H9 (cell line): Measurements from ENCODE around the gene MICU1. TPM values are rescaled to one million over a fixed set of nuclear protein-coding genes. Genes with fewer than 3 reads are reported as not detected.

Source experiments
- DNase-seq: peaks from one replicate; pipeline ENCODE4 v3.0.0-alpha.2; 2017
- H2AFZ ChIP-seq: one replicate; pipeline ENCODE4 v1.6.1; 2013; ENCODE audit warnings: mild to moderate bottlenecking, low read length, control low read depth, moderate library complexity
- H2AK5ac ChIP-seq: 2 replicates; pipeline ENCODE4 v1.6.1; 2013; ENCODE audit warnings: low read length, control low read depth, mixed read lengths; ENCODE audit not compliant: insufficient read length
- H2BK120ac ChIP-seq: one replicate; pipeline ENCODE4 v1.6.1; 2013; ENCODE audit warnings: low read depth, mild to moderate bottlenecking, low read length, control low read depth, inconsistent platforms; ENCODE audit not compliant: poor library complexity, severe bottlenecking
- H2BK12ac ChIP-seq: 2 replicates; pipeline ENCODE4 v1.6.1; 2013; ENCODE audit warnings: low read length, control low read depth, mixed read lengths, low read depth; ENCODE audit not compliant: insufficient read length
- H2BK15ac ChIP-seq: 2 replicates; pipeline ENCODE4 v1.6.1; 2013; ENCODE audit warnings: low read depth, low read length, control low read depth
- H2BK20ac ChIP-seq: one replicate; pipeline ENCODE4 v1.6.1; 2013; ENCODE audit warnings: low read depth, mild to moderate bottlenecking, low read length, control low read depth, inconsistent platforms; ENCODE audit not compliant: poor library complexity, severe bottlenecking
- H2BK5ac ChIP-seq: 2 replicates; pipeline ENCODE4 v1.6.1; 2013; ENCODE audit warnings: low read length, control low read depth, mixed read lengths; ENCODE audit not compliant: insufficient read length
- H3K14ac ChIP-seq: 2 replicates; pipeline ENCODE4 v1.6.1; 2013; ENCODE audit warnings: low read length, control low read depth; ENCODE audit not compliant: insufficient read depth
- H3K18ac ChIP-seq: 2 replicates; pipeline ENCODE4 v1.6.1; 2013; ENCODE audit warnings: low read depth, mild to moderate bottlenecking, mixed read lengths, low read length, control low read depth; ENCODE audit not compliant: insufficient read length
- H3K23ac ChIP-seq: 2 replicates; pipeline ENCODE4 v1.6.1; 2013; ENCODE audit warnings: low read length, control low read depth, mixed read lengths, low read depth; ENCODE audit not compliant: insufficient read length
- H3K23me2 ChIP-seq: 2 replicates; pipeline ENCODE4 v1.6.1; 2013; ENCODE audit warnings: low read depth, mild to moderate bottlenecking, mixed read lengths, low read length, control low read depth; ENCODE audit not compliant: insufficient read length, poor library complexity, severe bottlenecking
- H3K27ac ChIP-seq: 2 replicates; pipeline ENCODE4 v1.5.1; 2013; ENCODE audit warnings: low read length, control low read depth, mixed read lengths, low read depth; ENCODE audit not compliant: insufficient read length
- H3K27me3 ChIP-seq: 2 replicates; pipeline ENCODE4 v1.6.1; 2013; ENCODE audit warnings: low read length, control low read depth, inconsistent platforms; ENCODE audit not compliant: insufficient read depth
- H3K4ac ChIP-seq: 2 replicates; pipeline ENCODE4 v1.6.1; 2013; ENCODE audit warnings: low read depth, mild to moderate bottlenecking, control low read depth, inconsistent platforms, low read length, moderate library complexity
- H3K4me1 ChIP-seq: 2 replicates; pipeline ENCODE4 v1.6.1; 2013; ENCODE audit warnings: low read length, control low read depth, inconsistent platforms; ENCODE audit not compliant: insufficient read depth
- H3K4me2 ChIP-seq: 2 replicates; pipeline ENCODE4 v1.6.1; 2013; ENCODE audit warnings: low read length, control low read depth, mixed read lengths; ENCODE audit not compliant: insufficient read length, insufficient read depth
- H3K56ac ChIP-seq: 2 replicates; pipeline ENCODE4 v1.6.1; 2013; ENCODE audit warnings: low read depth, mild to moderate bottlenecking, mixed read lengths, low read length, control low read depth; ENCODE audit not compliant: insufficient read length
- H3K79me1 ChIP-seq: 2 replicates; pipeline ENCODE4 v1.6.1; 2013; ENCODE audit warnings: low read depth, mild to moderate bottlenecking, moderate library complexity, low read length, control low read depth, inconsistent platforms; ENCODE audit not compliant: insufficient read depth, poor library complexity, severe bottlenecking
- H3K79me2 ChIP-seq: 2 replicates; pipeline ENCODE4 v1.6.1; 2013; ENCODE audit warnings: low read length, control low read depth, inconsistent platforms; ENCODE audit not compliant: insufficient read depth
- H3K9ac ChIP-seq: 2 replicates; pipeline ENCODE4 v1.6.1; 2013; ENCODE audit warnings: low read length, control low read depth, mixed read lengths; ENCODE audit not compliant: insufficient read length; ENCODE audit errors: extremely low read depth
- H3K9me3 ChIP-seq: one replicate; pipeline ENCODE4 v1.6.1; 2013; ENCODE audit warnings: low read depth, low read length, inconsistent platforms; ENCODE audit not compliant: control insufficient read depth
- H3T11ph ChIP-seq: one replicate; pipeline ENCODE4 v1.6.1; 2013; ENCODE audit warnings: mild to moderate bottlenecking, low read length, control low read depth, inconsistent platforms
- H4K20me1 ChIP-seq: one replicate; pipeline ENCODE4 v1.6.1; 2013; ENCODE audit not compliant: control insufficient read depth, insufficient read length, insufficient read depth
- H4K5ac ChIP-seq: 2 replicates; pipeline ENCODE4 v1.6.1; 2013; ENCODE audit warnings: low read depth, mild to moderate bottlenecking, mixed read lengths, low read length, control low read depth; ENCODE audit not compliant: insufficient read length
- H4K8ac ChIP-seq: replicated peaks from 2 replicates; pipeline ENCODE4 v1.6.1; 2013; ENCODE audit warnings: low read length, control low read depth, mixed read lengths, low read depth; ENCODE audit not compliant: insufficient read length
- H4K91ac ChIP-seq: 2 replicates; pipeline ENCODE4 v1.6.1; 2013; ENCODE audit warnings: low read depth, mild to moderate bottlenecking, moderate library complexity, mixed read lengths, low read length, control low read depth; ENCODE audit not compliant: insufficient read length
- H3K27ac Mint-ChIP-seq, 3 experiments: 2 replicates in 2 of 3; 3 replicates in 1 of 3; pipeline ENCODE4 v1.8.0; 2020 to 2021; ENCODE audit warnings: mixed read lengths in 3 of 3, mild to moderate bottlenecking in 1 of 3, moderate library complexity in 1 of 3
- H3K27me3 Mint-ChIP-seq: 2 replicates; pipeline ENCODE4 v1.8.0; 2021; ENCODE audit warnings: low read depth, mild to moderate bottlenecking, moderate library complexity, mixed read lengths
- H3K36me3 Mint-ChIP-seq, 3 experiments: 2 replicates in 2 of 3; 3 replicates in 1 of 3; pipeline ENCODE4 v1.8.0; 2020 to 2021; ENCODE audit warnings: low read depth in 3 of 3, mixed read lengths in 3 of 3; ENCODE audit not compliant: insufficient read depth in 1 of 3
- H3K4me1 Mint-ChIP-seq, 2 experiments: 2 replicates each; pipeline ENCODE4 v1.8.0; 2020; ENCODE audit warnings: mixed read lengths in 2 of 2
- H3K4me3 Mint-ChIP-seq, 2 experiments: 2 replicates in 1 of 2; 3 replicates in 1 of 2; pipeline ENCODE4 v1.8.0; 2020 to 2021; ENCODE audit warnings: mild to moderate bottlenecking in 2 of 2, mixed read lengths in 2 of 2, moderate library complexity in 1 of 2
- H3K9me3 Mint-ChIP-seq, 2 experiments: 2 replicates in 1 of 2; 3 replicates in 1 of 2; pipeline ENCODE4 v1.8.0; 2020; ENCODE audit warnings: mild to moderate bottlenecking in 2 of 2, mixed read lengths in 2 of 2, moderate library complexity in 1 of 2
- WGBS: extraction: QIAGEN DNeasy Blood & Tissue Kit; methylation state at CpG from one replicate; pipeline ENCODE4 v1.1.7; 2013; ENCODE audit warnings: missing lambda C conversion rate, low lambda C conversion rate, mixed read lengths; ENCODE audit not compliant: insufficient read length; ENCODE audit errors: extremely low coverage; 5-methylcytosine and 5-hydroxymethylcytosine counted together
- total RNA-seq: library from RNA; stranded (reverse); gene quantifications from 2 replicates; pipeline ENCODE4 v1.2.1, GENCODE V29; 2021
- TF ChIP-seq, protein P1 (sequence below): fragments of 200-600 bp; sonication (generic); conservative IDR thresholded peaks from 3 replicates; pipeline ENCODE4 v1.8.0; 2021; ENCODE audit warnings: antibody characterized with exemption, mild to moderate bottlenecking

The MICU1 gene
- total RNA-seq, 1 experiment from 2014 or later, result 33.2 TPM

- H3K27ac ChIP-seq, result no peak overlapping the region
- no peaks in the 10 kb centered on the region for H4K20me1 ChIP-seq
- H2BK20ac ChIP-seq, result no peak overlapping the region
- H2AFZ ChIP-seq, result no peak overlapping the region
- Mint-ChIP-seq H3K4me1 (peaks cover 39 to 41% of the 10 kb centered on the region in 2 experiments), H3K4me3 (no peak overlapping the region), H3K36me3 (peaks cover 0 to 4% (median 0%) of the 10 kb centered on the region in 3 experiments; a peak in 2 of 7 replicates), H3K27me3 (no peaks in the 10 kb centered on the region), H3K9me3 (no peaks in the 10 kb centered on the region), H3K27ac (no peak overlapping the region)
- no peaks in the 10 kb centered on the region; the same call in 1 of the 2 replicates for H3K4me1 ChIP-seq
- no peak overlapping the region for H4K8ac ChIP-seq
- no peak overlapping the region for H4K91ac ChIP-seq
- H3K27me3 ChIP-seq, result no peaks in the 10 kb centered on the region
- DNase-seq, result no peak
- no CpG with 5 or more reads among the region's 2 CpGs for WGBS
- no peak overlapping the region for H3K4ac ChIP-seq
- H3K23ac ChIP-seq, result no peak overlapping the region
- no peak overlapping the region for H2AK5ac ChIP-seq
- H3K79me2 ChIP-seq, result no peaks in the 10 kb centered on the region
- TF ChIP-seq, protein P1, sequence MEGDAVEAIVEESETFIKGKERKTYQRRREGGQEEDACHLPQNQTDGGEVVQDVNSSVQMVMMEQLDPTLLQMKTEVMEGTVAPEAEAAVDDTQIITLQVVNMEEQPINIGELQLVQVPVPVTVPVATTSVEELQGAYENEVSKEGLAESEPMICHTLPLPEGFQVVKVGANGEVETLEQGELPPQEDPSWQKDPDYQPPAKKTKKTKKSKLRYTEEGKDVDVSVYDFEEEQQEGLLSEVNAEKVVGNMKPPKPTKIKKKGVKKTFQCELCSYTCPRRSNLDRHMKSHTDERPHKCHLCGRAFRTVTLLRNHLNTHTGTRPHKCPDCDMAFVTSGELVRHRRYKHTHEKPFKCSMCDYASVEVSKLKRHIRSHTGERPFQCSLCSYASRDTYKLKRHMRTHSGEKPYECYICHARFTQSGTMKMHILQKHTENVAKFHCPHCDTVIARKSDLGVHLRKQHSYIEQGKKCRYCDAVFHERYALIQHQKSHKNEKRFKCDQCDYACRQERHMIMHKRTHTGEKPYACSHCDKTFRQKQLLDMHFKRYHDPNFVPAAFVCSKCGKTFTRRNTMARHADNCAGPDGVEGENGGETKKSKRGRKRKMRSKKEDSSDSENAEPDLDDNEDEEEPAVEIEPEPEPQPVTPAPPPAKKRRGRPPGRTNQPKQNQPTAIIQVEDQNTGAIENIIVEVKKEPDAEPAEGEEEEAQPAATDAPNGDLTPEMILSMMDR, result no peak
- no peak overlapping the region for H3K9ac ChIP-seq
- no peak overlapping the region for H3K14ac ChIP-seq
- no peak overlapping the region for H3K4me2 ChIP-seq
- H3K9me3 ChIP-seq, result no peaks in the 10 kb centered on the region
- H3T11ph ChIP-seq, result no peak overlapping the region
- no peaks in the 10 kb centered on the region for H3K79me1 ChIP-seq
- no peak overlapping the region for H3K56ac ChIP-seq
- no peak overlapping the region for H2BK12ac ChIP-seq
- no peaks in the 10 kb centered on the region for H3K23me2 ChIP-seq
- no peak overlapping the region for H2BK120ac ChIP-seq
- H3K18ac ChIP-seq, result no peak overlapping the region
- no peak overlapping the region for H4K5ac ChIP-seq
- H2BK15ac ChIP-seq, result no peak overlapping the region
- H2BK5ac ChIP-seq, result no peak overlapping the region
Observed at GRCh38 chr10:72379062-72379461, 246.8 kb downstream of the MICU1 start.
